NB4 (cell line): ENCODE data around the gene ADTRP.

ENCODE experiments used
- DNase-seq: peaks from one replicate; pipeline ENCODE4 v3.0.0; 2010; ENCODE audit warnings: low read depth
- H3K4me3 ChIP-seq: one replicate; pipeline ENCODE4 v1.5.1; 2011; ENCODE audit warnings: mild to moderate bottlenecking, low read depth, low read length, moderate library complexity
- MYC ChIP-seq: IDR thresholded peaks from 2 replicates; pipeline ENCODE4 v1.6.1; 2011; ENCODE audit warnings: low read depth, low read length
- POLR2A ChIP-seq: IDR thresholded peaks from 2 replicates; pipeline ENCODE4 v1.6.1; 2011; ENCODE audit warnings: mild to moderate bottlenecking; ENCODE audit not compliant: insufficient read length; ENCODE audit errors: extremely low read depth
- TF ChIP-seq, protein P1 (sequence below): IDR thresholded peaks from 2 replicates; pipeline ENCODE4 v1.6.1; 2011; ENCODE audit warnings: low read depth, low read length
- TF ChIP-seq, protein P2 (sequence below): IDR thresholded peaks from one replicate; pipeline ENCODE4 v1.5.1; 2012; ENCODE audit warnings: low read depth, low read length

Gene ADTRP

DNA sequence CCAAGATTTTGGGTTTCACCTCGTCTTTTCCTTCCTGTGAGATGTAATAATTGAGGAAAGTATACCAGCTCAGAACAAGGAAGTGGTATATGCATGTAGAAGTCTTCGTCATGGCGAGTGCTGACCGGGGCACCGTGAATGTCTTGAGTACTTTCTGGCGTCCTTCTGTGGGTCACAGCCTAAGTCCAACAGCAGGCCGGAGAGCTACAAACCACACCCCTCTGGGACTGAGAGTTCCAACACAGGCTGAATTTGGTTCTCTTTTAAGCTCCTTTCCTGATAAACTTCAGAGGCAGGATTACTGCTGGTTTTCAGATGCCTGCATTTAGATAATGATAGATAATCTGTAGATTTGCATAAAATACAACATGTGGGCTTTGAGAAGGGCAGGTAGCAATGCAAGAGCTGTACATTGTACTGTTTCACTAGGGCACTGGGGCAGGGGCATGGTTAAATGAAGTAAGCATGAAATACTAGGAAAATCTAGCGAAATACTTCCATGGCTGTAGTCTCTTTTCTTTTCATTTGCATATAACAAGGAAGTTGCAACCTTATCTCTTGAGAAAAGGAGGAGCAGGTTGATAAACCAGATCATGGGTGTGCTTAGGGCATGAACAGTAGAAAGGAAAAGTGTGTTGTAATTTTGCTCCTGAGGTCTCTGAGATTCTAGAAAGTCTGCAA, at the start of gene ADTRP:
TSS of gene ADTRP (minus strand) at position 156 of the 681 bp plus-strand sequence. CDS start at position 112, 44 bp downstream.
- DNase-seq = peak; percentile 57
- H3K4me3 ChIP-seq = no peak within 1 kb of the TSS
- TF ChIP-seq, protein P1, sequence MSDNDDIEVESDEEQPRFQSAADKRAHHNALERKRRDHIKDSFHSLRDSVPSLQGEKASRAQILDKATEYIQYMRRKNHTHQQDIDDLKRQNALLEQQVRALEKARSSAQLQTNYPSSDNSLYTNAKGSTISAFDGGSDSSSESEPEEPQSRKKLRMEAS = no peak
- no peak for TF ChIP-seq POLR2A
- TF ChIP-seq, protein P2, sequence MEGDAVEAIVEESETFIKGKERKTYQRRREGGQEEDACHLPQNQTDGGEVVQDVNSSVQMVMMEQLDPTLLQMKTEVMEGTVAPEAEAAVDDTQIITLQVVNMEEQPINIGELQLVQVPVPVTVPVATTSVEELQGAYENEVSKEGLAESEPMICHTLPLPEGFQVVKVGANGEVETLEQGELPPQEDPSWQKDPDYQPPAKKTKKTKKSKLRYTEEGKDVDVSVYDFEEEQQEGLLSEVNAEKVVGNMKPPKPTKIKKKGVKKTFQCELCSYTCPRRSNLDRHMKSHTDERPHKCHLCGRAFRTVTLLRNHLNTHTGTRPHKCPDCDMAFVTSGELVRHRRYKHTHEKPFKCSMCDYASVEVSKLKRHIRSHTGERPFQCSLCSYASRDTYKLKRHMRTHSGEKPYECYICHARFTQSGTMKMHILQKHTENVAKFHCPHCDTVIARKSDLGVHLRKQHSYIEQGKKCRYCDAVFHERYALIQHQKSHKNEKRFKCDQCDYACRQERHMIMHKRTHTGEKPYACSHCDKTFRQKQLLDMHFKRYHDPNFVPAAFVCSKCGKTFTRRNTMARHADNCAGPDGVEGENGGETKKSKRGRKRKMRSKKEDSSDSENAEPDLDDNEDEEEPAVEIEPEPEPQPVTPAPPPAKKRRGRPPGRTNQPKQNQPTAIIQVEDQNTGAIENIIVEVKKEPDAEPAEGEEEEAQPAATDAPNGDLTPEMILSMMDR = no peak
- TF ChIP-seq MYC = no peak

- DNase-seq = no peak
Measured at GRCh38 chr6:11826779-11827178, 48.2 kb upstream of the ADTRP start.

DNA sequence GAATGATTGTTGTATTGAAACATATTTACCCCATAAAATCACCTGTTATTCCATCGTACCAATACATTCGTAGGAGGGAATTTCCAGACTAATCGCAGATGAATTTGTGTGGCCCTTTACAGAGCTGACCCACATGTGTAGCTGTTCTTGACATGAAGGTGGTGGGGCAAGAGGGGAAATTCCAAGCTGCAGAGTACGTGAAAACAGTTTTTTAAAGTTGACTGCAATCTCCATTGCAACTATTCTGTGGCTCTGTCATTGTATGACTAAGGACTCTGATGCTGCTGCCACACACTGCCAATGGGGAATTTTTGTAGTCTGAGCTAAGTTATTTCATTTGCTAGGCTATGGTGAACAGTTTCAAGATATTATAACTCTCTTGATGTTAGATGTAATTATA, 46.4 kb upstream of the ADTRP start:
- DNase-seq = no peak
- H3K4me3 ChIP-seq = no peak overlapping the region
- TF ChIP-seq POLR2A (no peak), MYC (no peak)
- TF ChIP-seq, protein P1 = no peak
- TF ChIP-seq, protein P2 = no peak

More at GRCh38 chr6:11826779-11827178, 48.2 kb upstream of the ADTRP start:
- no peak overlapping the region for H3K4me3 ChIP-seq
- TF ChIP-seq, protein P2 = no peak
- TF ChIP-seq MYC (no peak), POLR2A (no peak)

GRCh38 chr6:11822346-11822745, 43.7 kb upstream of the ADTRP start:
- no peak for DNase-seq
- TF ChIP-seq, protein P2 = no peak
- TF ChIP-seq POLR2A (no peak), MYC (no peak)
- TF ChIP-seq, protein P1 = no peak
- H3K4me3 ChIP-seq = no peak overlapping the region

GRCh38 chr6:11821781-11822180, 43.2 kb upstream of the ADTRP start:
- no peak for DNase-seq
- TF ChIP-seq MYC (no peak), POLR2A (no peak)
- TF ChIP-seq, protein P2 = no peak
- TF ChIP-seq, protein P1 = no peak
- no peak overlapping the region for H3K4me3 ChIP-seq
